Measurements from ENCODE around the gene FSD2.

The FSD2 gene

DNA sequence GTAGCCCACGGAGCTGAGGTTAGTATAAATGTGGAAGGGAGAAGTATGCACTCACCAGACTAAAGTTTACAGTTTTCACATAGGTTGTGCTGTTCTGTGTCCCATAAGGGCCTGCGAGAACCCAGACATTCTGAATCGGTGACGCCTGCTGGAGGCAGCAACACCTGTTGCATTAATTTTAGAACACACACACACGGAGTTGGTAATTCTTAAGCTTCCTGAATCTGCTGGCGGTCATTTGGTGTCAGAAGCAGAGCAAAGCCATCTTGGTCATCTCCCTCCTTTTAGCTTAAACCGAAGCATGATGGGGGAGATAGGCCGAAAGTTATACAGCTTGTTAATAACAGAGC lies 55.1 kb downstream of the FSD2 start:
- TF ChIP-seq ZFX (IDR thresholded peaks at IDR 0.05) = peak; percentile 51
- TF ChIP-seq, protein P1, sequence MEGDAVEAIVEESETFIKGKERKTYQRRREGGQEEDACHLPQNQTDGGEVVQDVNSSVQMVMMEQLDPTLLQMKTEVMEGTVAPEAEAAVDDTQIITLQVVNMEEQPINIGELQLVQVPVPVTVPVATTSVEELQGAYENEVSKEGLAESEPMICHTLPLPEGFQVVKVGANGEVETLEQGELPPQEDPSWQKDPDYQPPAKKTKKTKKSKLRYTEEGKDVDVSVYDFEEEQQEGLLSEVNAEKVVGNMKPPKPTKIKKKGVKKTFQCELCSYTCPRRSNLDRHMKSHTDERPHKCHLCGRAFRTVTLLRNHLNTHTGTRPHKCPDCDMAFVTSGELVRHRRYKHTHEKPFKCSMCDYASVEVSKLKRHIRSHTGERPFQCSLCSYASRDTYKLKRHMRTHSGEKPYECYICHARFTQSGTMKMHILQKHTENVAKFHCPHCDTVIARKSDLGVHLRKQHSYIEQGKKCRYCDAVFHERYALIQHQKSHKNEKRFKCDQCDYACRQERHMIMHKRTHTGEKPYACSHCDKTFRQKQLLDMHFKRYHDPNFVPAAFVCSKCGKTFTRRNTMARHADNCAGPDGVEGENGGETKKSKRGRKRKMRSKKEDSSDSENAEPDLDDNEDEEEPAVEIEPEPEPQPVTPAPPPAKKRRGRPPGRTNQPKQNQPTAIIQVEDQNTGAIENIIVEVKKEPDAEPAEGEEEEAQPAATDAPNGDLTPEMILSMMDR (conservative IDR thresholded peaks at IDR 0.05) = no peak
- H3K27ac ChIP-seq = peak overlapping the region; percentile 81

DNA sequence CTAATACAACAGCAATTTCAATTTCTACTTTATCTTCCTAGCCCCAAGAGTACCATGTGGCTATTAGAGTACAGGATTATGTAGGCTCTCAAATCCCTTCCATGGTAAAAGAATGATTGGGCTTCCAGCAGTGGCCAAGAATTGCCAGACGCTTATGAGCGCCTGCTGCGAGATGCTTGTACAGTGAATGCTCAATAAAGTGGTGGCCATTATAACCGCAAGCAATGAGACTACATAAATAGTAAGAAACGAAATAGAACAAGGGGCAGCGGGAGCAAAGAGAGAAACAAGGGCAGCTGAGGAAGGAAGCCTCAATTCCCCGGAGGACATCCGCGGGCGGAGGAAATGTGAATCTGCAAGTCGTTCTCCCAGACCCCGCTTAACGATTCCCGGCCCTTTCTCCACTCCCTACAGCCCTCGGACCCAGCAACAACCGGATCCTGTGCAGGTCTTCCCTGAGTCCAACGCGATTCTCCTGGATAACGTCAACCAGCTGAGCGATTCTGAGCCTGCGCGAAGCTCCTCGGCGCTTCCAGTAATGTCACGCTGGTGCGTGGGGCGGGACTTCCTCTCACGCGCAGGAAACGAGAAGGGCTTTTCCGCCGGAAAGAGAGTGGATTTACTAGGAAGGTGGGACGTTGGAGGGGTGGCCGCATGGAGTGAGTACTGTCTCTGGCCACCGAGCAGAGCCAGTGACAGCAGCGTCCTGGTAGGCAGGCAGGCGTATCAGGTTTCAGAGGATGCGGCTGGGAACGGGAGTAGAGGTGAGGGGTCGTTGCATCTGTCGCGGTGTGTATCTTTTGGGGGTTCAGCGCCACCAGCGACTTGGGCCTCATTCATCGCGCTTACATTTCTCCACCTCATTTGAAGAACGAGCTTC lies 55.7 kb downstream of the FSD2 start:
- TF ChIP-seq ZFX (IDR thresholded peaks at IDR 0.05) = peak; percentile 76; the same call in 1 of the 2 replicates
- TF ChIP-seq, protein P1 (conservative IDR thresholded peaks at IDR 0.05) = no peak
- peak overlapping the region; percentile 81 for H3K27ac ChIP-seq

DNA sequence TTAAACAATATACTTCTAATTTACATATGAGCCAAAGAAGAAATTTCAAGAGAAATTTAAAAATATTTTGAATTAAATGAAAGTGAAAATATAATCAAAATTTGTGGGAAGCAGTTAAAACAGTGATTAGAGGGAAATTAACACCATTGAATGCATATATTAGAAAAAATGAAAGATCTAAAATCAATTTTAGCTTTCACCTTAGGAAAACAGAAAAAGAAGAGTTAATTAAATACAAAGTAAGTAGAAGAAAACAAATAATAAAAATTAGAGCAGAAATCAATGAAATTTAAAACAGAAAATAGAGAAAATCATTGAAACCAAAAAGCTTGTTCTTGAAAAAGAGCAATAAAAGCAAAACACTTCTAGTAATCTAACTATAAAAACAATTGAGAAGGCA lies 57.6 kb downstream of the FSD2 start:
- TF ChIP-seq, protein P1 (conservative IDR thresholded peaks at IDR 0.05) = no peak
- H3K27ac ChIP-seq = no peak overlapping the region

DNA sequence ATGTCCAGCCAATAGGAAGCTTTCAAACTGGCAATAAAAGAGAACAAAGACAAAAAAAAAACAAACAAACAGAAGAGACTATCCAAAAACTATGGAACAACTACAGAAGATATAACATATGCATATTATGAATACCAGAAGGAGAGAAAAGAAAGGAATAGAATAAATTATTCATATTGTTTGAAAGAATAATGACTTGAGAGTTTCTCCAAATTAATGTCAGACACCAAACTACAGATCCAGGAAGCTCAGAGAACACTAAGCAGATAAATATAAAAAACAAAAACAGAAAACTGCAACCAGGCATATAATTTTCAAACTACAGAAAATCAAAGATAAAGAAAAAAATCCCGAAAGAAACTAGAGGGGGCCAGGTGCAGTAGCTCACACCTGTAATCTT lies 62.1 kb downstream of the FSD2 start:
- TF ChIP-seq ZFX (IDR thresholded peaks at IDR 0.05) = no peak
- TF ChIP-seq, protein P1 (conservative IDR thresholded peaks at IDR 0.05) = no peak
- no peak overlapping the region for H3K27ac ChIP-seq

DNA sequence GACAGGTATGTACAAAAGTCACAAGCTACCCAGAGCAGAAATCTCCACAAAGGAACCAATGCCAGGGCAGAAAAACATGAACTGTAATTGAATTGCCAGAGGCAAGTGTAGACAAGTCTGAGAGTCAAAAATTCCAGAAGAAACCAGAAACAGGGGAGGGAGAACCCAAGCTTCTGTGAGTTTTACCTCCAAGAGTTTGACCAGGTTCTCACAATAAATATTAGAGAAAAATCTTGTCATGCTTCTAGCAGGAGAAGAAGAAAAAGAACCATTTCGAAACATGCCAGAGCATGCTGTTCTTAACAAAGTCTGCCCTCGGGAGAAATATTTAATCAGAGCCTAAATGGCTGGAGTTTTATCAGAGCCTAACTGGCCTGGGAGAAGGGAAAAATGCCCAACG lies 63.7 kb downstream of the FSD2 start:
- TF ChIP-seq, protein P1 (conservative IDR thresholded peaks at IDR 0.05) = no peak
- TF ChIP-seq ZFX (IDR thresholded peaks at IDR 0.05) = no peak
- H3K27ac ChIP-seq = no peak overlapping the region

DNA sequence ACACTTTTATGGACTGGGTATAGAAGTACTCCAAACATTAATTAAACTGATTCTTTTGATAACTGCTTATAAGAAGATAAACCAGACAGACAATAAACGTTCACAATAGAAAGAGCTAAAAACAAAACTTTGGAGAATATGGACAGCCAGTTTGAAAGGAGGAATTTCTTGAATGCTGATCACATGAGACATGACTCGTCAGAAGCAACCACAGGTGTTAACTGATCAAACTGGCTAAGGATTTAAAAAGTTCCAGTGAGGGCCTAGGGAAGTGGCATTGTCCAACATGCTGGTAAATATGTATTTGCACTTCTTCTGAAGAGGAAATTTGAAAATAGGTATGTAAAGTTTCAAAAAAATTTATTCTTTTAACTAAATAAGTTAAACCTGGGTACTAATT lies 66.8 kb downstream of the FSD2 start:
- no peak overlapping the region for H3K27ac ChIP-seq
- TF ChIP-seq, protein P1 (conservative IDR thresholded peaks at IDR 0.05) = no peak
- no peak for TF ChIP-seq ZFX (IDR thresholded peaks at IDR 0.05)

DNA sequence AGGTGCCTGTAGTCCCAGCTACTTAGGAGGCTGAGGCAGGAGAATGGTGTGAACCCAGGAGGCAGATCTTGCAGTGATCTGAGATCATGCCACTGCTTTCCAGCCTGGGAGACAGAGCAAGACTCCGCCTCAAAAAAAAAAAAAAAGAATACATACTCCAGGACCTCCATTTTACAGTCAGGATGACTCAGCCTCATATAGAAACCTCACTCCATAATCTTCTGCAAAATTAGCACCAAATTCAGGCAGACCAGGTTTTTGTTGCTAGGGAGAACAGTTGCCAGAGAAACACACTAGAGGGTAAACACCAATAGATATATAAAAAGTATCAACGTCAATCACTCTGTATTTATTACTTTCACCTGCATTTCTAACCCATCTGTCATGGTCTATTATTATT lies 67.9 kb downstream of the FSD2 start:
- no peak for TF ChIP-seq ZFX (IDR thresholded peaks at IDR 0.05)
- TF ChIP-seq, protein P1 (conservative IDR thresholded peaks at IDR 0.05) = no peak
- H3K27ac ChIP-seq = no peak overlapping the region

Measured in C4-2B (cell line).